HEK293 (cell line): ENCODE measurements around the gene NRIP1.

Experiments
- CTCF ChIA-PET: fragments of 350-600 bp; formaldehyde crosslinking; extraction: SDS; loops from one replicate; lab custom pipeline; 2021; ENCODE audit warnings: antibody characterized with exemption; lab: Yijun Ruan, JAX
- POLR2A ChIA-PET: fragments of 300-600 bp; formaldehyde crosslinking; extraction: SDS; loops from one replicate; lab custom pipeline; 2020; ENCODE audit warnings: antibody characterized with exemption, inconsistent platforms; lab: Yijun Ruan, JAX
- H3K27ac ChIP-seq: fragments of 200-500 bp; sonication (Bioruptor generic); 2 replicates; pipeline ENCODE4 v1.5.1; 2014; ENCODE audit warnings: low read depth, low read length, control low read depth, inconsistent platforms; ENCODE audit errors: extremely low read depth
- H3K36me3 ChIP-seq, 2 experiments: fragments of 200-500 bp in 1 of 2; sonication (Bioruptor generic) in 1 of 2; 1 replicate in 1 of 2; 2 replicates in 1 of 2; pipeline ENCODE4 v1.5.1; 2014 to 2017; ENCODE audit warnings: inconsistent platforms in 2 of 2, low read length in 2 of 2; ENCODE audit not compliant: control insufficient read depth in 2 of 2, insufficient read depth in 1 of 2
- H3K4me1 ChIP-seq: fragments of 200-500 bp; sonication (Bioruptor generic); 2 replicates; pipeline ENCODE4 v1.5.1; 2014; ENCODE audit warnings: mild to moderate bottlenecking, low read length, inconsistent platforms; ENCODE audit not compliant: control insufficient read depth, insufficient read depth
- H3K4me3 ChIP-seq: 2 replicates; pipeline ENCODE4 v1.5.1; 2011; ENCODE audit warnings: low read depth, mild to moderate bottlenecking, control low read depth, low read length, moderate library complexity
- H3K9me3 ChIP-seq: fragments of 200-500 bp; sonication (Bioruptor generic); 2 replicates; pipeline ENCODE4 v1.5.1; 2014; ENCODE audit warnings: low read depth, low read length, inconsistent platforms; ENCODE audit not compliant: control insufficient read depth, insufficient read depth
- KLF7 ChIP-seq: fragments of 450-650 bp; formaldehyde crosslinking; IDR thresholded peaks from 2 replicates; pipeline ENCODE4 v1.5.1; 2016; ENCODE audit warnings: missing biosample characterization, missing genetic modification characterization, borderline replicate concordance
- OSR2 ChIP-seq: fragments of 450-650 bp; formaldehyde crosslinking; IDR thresholded peaks from 2 replicates; pipeline ENCODE4 v1.5.1; 2016; ENCODE audit warnings: missing biosample characterization, missing genetic modification characterization
- PRDM1 ChIP-seq: fragments of 450-650 bp; formaldehyde crosslinking; IDR thresholded peaks from 2 replicates; pipeline ENCODE4; 2016; ENCODE audit warnings: missing biosample characterization, missing genetic modification characterization
- ZNF10 ChIP-seq: fragments of 450-650 bp; formaldehyde crosslinking; IDR thresholded peaks from 2 replicates; pipeline ENCODE4 v1.5.1; 2017; ENCODE audit warnings: missing biosample characterization, missing genetic modification characterization
- ZNF121 ChIP-seq: fragments of 450-650 bp; formaldehyde crosslinking; IDR thresholded peaks from 2 replicates; pipeline ENCODE4 v1.5.1; 2016; ENCODE audit warnings: missing biosample characterization, missing genetic modification characterization
- ZNF155 ChIP-seq: fragments of 450-650 bp; formaldehyde crosslinking; IDR thresholded peaks from 2 replicates; pipeline ENCODE4 v1.5.1; 2016; ENCODE audit warnings: missing biosample characterization, missing genetic modification characterization
- ZNF223 ChIP-seq: fragments of 450-650 bp; formaldehyde crosslinking; IDR thresholded peaks from 2 replicates; pipeline ENCODE4 v1.5.1; 2016; ENCODE audit warnings: missing biosample characterization, missing genetic modification characterization
- ZNF23 ChIP-seq: fragments of 450-650 bp; formaldehyde crosslinking; IDR thresholded peaks from 2 replicates; pipeline ENCODE4 v1.5.1; 2016; ENCODE audit warnings: missing biosample characterization, missing genetic modification characterization, borderline replicate concordance
- ZNF24 ChIP-seq: fragments of 450-650 bp; formaldehyde crosslinking; IDR thresholded peaks from 2 replicates; pipeline ENCODE4 v1.5.1; 2016; ENCODE audit warnings: missing biosample characterization, missing genetic modification characterization
- ZNF394 ChIP-seq: fragments of 450-650 bp; formaldehyde crosslinking; IDR thresholded peaks from 2 replicates; pipeline ENCODE4 v1.5.1; 2016; ENCODE audit warnings: missing biosample characterization, missing genetic modification characterization, mild to moderate bottlenecking, moderate library complexity, borderline replicate concordance
- ZNF529 ChIP-seq: fragments of 450-650 bp; formaldehyde crosslinking; IDR thresholded peaks from 2 replicates; pipeline ENCODE4 v1.5.1; 2017; ENCODE audit warnings: missing genetic modification characterization, missing biosample characterization; ENCODE audit not compliant: insufficient replicate concordance
- ZNF548 ChIP-seq: fragments of 450-650 bp; formaldehyde crosslinking; IDR thresholded peaks from 2 replicates; pipeline ENCODE4 v1.5.1; 2016; ENCODE audit warnings: missing biosample characterization, missing genetic modification characterization
- ZNF549 ChIP-seq: fragments of 450-650 bp; IDR thresholded peaks from 2 replicates; pipeline ENCODE4 v1.5.1; 2018; ENCODE audit warnings: missing biosample characterization, missing genetic modification characterization, mild to moderate bottlenecking, inconsistent platforms, moderate library complexity
- ZNF555 ChIP-seq: fragments of 450-650 bp; formaldehyde crosslinking; conservative IDR thresholded peaks from 2 replicates; pipeline ENCODE4 v1.5.1; 2017; ENCODE audit warnings: missing biosample characterization, mild to moderate bottlenecking, missing genetic modification characterization, inconsistent platforms
- ZNF621 ChIP-seq: fragments of 450-650 bp; formaldehyde crosslinking; IDR thresholded peaks from 2 replicates; pipeline ENCODE4 v1.5.1; 2017; ENCODE audit warnings: missing biosample characterization, missing genetic modification characterization
- ZSCAN30 ChIP-seq: fragments of 450-650 bp; IDR thresholded peaks from 2 replicates; pipeline ENCODE4 v1.5.1; 2018; ENCODE audit warnings: missing biosample characterization, mild to moderate bottlenecking, missing genetic modification characterization, moderate library complexity
- TF ChIP-seq, protein P1 (sequence below): fragments of 450-650 bp; formaldehyde crosslinking; IDR thresholded peaks from 2 replicates; pipeline ENCODE4 v1.5.1; 2017; ENCODE audit warnings: missing biosample characterization, mild to moderate bottlenecking, missing genetic modification characterization, moderate library complexity
- TF ChIP-seq, protein P2 (sequence below): fragments of 450-650 bp; formaldehyde crosslinking; IDR thresholded peaks from 2 replicates; pipeline ENCODE4; 2016; ENCODE audit warnings: missing biosample characterization, missing genetic modification characterization
- TF ChIP-seq, protein P3 (sequence below): fragments of 450-650 bp; formaldehyde crosslinking; optimal IDR thresholded peaks from 2 replicates; pipeline ENCODE3; 2016; ENCODE audit warnings: missing biosample characterization, mild to moderate bottlenecking, missing genetic modification characterization
- TF ChIP-seq, protein P4 (sequence below): fragments of 450-650 bp; formaldehyde crosslinking; IDR thresholded peaks from 2 replicates; pipeline ENCODE4 v1.5.1; 2016; ENCODE audit warnings: missing biosample characterization, missing genetic modification characterization, borderline replicate concordance
- TF ChIP-seq, protein P5 (sequence below): fragments of 450-650 bp; formaldehyde crosslinking; conservative IDR thresholded peaks from 2 replicates; pipeline ENCODE4 v1.5.1; 2016; ENCODE audit warnings: low read depth, missing biosample characterization, missing genetic modification characterization

Gene NRIP1

DNA sequence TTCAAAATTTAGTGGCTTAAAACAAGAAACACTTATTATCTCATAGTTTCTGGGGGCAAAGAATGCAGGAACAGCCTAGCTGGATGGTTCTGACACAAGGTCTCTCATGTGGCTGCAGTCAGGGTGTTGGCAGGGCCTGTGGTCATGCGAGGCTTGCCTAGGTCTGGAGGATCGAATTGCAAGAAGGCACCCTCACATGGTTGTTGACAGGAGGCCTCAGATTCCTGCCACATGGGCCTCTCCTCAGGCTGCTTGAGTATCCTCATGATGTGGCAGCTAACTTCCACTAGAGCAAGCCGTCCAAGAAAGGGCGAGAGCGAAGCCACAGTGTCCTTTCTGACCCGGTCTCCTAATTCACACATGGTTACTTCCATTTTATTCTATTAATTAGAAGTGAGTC lies 6.2 kb upstream of the NRIP1 start:
- Histone ChIP-seq H3K4me1 (no peaks in the 10 kb centered on the region), H3K9me3 (no peaks in the 10 kb centered on the region), H3K36me3 (no peaks in the 10 kb centered on the region), H3K27ac (no peak overlapping the region), H3K4me3 (no peak overlapping the region)
- ChIA-PET POLR2A (no interaction called here), CTCF (interaction anchor here (0.7 kb wide), 1 partner anchor 426 kb away, joined by 7 read pairs; no protein-coding TSS in a partner anchor)
- TF ChIP-seq, protein P1, sequence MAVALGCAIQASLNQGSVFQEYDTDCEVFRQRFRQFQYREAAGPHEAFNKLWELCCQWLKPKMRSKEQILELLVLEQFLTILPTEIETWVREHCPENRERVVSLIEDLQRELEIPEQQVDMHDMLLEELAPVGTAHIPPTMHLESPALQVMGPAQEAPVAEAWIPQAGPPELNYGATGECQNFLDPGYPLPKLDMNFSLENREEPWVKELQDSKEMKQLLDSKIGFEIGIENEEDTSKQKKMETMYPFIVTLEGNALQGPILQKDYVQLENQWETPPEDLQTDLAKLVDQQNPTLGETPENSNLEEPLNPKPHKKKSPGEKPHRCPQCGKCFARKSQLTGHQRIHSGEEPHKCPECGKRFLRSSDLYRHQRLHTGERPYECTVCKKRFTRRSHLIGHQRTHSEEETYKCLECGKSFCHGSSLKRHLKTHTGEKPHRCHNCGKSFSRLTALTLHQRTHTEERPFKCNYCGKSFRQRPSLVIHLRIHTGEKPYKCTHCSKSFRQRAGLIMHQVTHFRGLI, result no peak
- TF ChIP-seq ZNF548 (tag by site-specific recombination), result no peak
- TF ChIP-seq ZNF529, result no peak
- no peak for TF ChIP-seq ZNF121
- TF ChIP-seq ZNF555 (tag by site-specific recombination), result no peak
- TF ChIP-seq, protein P2, sequence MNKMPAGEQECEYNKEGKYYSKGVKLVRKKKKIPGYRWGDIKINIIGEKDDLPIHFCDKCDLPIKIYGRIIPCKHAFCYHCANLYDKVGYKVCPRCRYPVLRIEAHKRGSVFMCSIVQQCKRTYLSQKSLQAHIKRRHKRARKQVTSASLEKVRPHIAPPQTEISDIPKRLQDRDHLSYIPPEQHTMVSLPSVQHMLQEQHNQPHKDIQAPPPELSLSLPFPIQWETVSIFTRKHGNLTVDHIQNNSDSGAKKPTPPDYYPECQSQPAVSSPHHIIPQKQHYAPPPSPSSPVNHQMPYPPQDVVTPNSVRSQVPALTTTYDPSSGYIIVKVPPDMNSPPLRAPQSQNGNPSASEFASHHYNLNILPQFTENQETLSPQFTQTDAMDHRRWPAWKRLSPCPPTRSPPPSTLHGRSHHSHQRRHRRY (tag by site-specific recombination), result no peak
- TF ChIP-seq, all 188 proteins: peak for 0

DNA sequence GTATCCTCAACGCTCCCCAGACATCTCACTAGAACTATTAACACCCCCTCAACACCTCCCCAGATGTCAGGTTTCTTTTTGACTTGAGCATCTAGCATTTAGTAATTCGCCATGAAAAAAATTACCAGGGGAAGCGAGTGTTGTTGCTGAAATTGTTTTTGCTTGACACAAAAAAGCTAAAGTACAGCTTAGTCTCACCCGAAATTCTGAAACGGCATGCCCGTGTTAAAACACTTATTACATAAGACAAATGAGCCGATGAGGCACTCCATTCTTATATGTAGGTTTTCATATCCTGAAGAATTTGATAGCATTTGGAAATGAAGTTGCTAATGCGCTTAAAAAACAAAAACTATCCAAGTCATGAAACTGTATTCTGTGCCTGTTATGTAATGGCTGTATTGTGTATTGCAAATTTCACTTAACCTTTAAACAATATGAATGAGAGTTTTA lies 1.3 kb upstream of the NRIP1 start:
- Histone ChIP-seq H3K9me3 (no peaks in the 10 kb centered on the region), H3K4me1 (peaks cover 14% of the 10 kb centered on the region; the same call in 1 of the 2 replicates), H3K36me3 (no peaks in the 10 kb centered on the region), H3K27ac (peak overlapping the region; percentile 96; the same call in 1 of the 2 replicates), H3K4me3 (peak overlapping the region; percentile 77)
- CTCF ChIA-PET, result interaction anchor here (0.8 to 1.6 kb wide), 4 partner anchors 8 to 418 kb away, joined by 3 to 4 read pairs (median 3); no protein-coding TSS in a partner anchor
- POLR2A ChIA-PET, result interaction anchor here (1.1 to 1.8 kb wide), 6 partner anchors 9 to 417 kb away, joined by 3 to 13 read pairs (median 6); no protein-coding TSS in a partner anchor
- TF ChIP-seq ZSCAN30 (no peak), PRDM1 (tag by site-specific recombination) (0 out of 2 replicates have a peak, but pooled peaks have one; percentile 20)

DNA sequence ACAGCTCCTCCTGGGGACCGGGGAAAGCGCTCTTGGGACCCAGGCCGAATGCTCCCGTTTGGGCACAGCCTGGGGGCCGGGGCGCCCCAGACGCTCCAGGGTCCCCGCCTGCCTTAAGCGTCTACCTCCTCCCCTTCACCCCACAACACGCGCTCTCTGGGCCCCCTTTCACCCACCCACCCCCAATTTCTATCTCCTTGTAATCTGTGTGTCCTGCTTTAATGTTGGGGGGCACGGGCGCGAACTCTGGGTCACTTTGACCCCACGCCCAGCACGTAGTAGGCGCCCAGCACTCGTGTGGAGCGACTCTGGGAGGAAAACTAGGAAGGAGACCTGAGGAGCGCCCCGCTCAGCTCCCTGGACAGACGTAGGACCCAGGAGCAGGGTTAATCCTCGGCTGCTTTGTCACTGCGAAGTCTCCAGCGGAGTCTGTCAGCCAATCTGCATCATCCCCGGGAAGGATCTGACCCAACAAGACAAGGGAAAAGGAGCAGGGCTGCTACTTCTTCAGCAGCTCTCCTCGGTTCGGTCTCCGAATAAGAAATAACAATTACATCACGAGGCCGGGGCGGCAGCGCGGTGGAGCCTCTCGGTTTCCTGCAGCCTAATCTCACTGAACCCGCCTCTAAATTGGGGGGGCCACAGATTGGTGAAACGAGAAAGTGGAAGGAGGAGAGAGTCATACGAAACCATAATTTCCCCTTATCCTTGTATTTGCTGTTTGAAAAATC lies 757 bp upstream of the NRIP1 start:
- Histone ChIP-seq H3K4me3 (peak overlapping the region; percentile 77), H3K4me1 (peaks cover 20% of the 10 kb centered on the region; the same call in 1 of the 2 replicates), H3K36me3 (no peaks in the 10 kb centered on the region), H3K27ac (peak overlapping the region; percentile 96), H3K9me3 (no peaks in the 10 kb centered on the region)
- ChIA-PET POLR2A (interaction anchor here (0.7 to 1.8 kb wide), 19 partner anchors 9 to 417 kb away, joined by 3 to 13 read pairs (median 3); no protein-coding TSS in a partner anchor), CTCF (interaction anchor here (0.8 to 1.6 kb wide), 5 partner anchors 9 to 421 kb away, joined by 3 to 4 read pairs (median 3); no protein-coding TSS in a partner anchor)
- TF ChIP-seq ZNF223 (tag by site-specific recombination) (no peak), ZNF394 (peak; percentile 77), ZNF10 (tag by site-specific recombination) (no peak), KLF7 (tag by site-specific recombination) (no peak), ZNF549 (tag by site-specific recombination) (no peak), ZNF23 (no peak), ZNF24 (tag by site-specific recombination) (no peak), OSR2 (tag by site-specific recombination) (peak; percentile 83), ZNF155 (tag by site-specific recombination) (no peak), ZNF621 (tag by site-specific recombination) (no peak)
- TF ChIP-seq, protein P3, sequence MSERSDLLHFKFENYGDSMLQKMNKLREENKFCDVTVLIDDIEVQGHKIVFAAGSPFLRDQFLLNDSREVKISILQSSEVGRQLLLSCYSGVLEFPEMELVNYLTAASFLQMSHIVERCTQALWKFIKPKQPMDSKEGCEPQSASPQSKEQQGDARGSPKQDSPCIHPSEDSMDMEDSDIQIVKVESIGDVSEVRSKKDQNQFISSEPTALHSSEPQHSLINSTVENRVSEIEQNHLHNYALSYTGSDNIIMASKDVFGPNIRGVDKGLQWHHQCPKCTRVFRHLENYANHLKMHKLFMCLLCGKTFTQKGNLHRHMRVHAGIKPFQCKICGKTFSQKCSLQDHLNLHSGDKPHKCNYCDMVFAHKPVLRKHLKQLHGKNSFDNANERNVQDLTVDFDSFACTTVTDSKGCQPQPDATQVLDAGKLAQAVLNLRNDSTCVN (tag by site-specific recombination), result peak; percentile 28
- TF ChIP-seq, protein P4, sequence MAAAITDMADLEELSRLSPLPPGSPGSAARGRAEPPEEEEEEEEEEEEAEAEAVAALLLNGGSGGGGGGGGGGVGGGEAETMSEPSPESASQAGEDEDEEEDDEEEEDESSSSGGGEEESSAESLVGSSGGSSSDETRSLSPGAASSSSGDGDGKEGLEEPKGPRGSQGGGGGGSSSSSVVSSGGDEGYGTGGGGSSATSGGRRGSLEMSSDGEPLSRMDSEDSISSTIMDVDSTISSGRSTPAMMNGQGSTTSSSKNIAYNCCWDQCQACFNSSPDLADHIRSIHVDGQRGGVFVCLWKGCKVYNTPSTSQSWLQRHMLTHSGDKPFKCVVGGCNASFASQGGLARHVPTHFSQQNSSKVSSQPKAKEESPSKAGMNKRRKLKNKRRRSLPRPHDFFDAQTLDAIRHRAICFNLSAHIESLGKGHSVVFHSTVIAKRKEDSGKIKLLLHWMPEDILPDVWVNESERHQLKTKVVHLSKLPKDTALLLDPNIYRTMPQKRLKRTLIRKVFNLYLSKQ (tag by site-specific recombination), result no peak
- TF ChIP-seq, protein P5, sequence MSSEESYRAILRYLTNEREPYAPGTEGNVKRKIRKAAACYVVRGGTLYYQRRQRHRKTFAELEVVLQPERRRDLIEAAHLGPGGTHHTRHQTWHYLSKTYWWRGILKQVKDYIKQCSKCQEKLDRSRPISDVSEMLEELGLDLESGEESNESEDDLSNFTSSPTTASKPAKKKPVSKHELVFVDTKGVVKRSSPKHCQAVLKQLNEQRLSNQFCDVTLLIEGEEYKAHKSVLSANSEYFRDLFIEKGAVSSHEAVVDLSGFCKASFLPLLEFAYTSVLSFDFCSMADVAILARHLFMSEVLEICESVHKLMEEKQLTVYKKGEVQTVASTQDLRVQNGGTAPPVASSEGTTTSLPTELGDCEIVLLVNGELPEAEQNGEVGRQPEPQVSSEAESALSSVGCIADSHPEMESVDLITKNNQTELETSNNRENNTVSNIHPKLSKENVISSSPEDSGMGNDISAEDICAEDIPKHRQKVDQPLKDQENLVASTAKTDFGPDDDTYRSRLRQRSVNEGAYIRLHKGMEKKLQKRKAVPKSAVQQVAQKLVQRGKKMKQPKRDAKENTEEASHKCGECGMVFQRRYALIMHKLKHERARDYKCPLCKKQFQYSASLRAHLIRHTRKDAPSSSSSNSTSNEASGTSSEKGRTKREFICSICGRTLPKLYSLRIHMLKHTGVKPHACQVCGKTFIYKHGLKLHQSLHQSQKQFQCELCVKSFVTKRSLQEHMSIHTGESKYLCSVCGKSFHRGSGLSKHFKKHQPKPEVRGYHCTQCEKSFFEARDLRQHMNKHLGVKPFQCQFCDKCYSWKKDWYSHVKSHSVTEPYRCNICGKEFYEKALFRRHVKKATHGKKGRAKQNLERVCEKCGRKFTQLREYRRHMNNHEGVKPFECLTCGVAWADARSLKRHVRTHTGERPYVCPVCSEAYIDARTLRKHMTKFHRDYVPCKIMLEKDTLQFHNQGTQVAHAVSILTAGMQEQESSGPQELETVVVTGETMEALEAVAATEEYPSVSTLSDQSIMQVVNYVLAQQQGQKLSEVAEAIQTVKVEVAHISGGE (tag by site-specific recombination), result no peak
